CD4-positive, alpha-beta T cell (primary cell): Measurements from ENCODE around the gene MDM2. TPM values are rescaled to one million over a fixed set of nuclear protein-coding genes. Genes with fewer than 3 reads are reported as not detected.

ENCODE experiments used
- ATAC-seq: fragments of 200-7000 bp; cut with Tn5 transposase; one replicate; pipeline ENCODE4 v1.10.0; 2022; ENCODE audit warnings: mild to moderate bottlenecking; ENCODE audit not compliant: poor library complexity
- CTCF ChIA-PET: fragments of 350-600 bp; sonication (Branson Sonifier 250); formaldehyde crosslinking; loops from one replicate; lab custom pipeline; 2021; ENCODE audit warnings: antibody characterized with exemption, inconsistent platforms; lab: Charles Lee
- POLR2A ChIA-PET: fragments of 350-600 bp; sonication (Branson Sonifier 250); formaldehyde crosslinking; loops from one replicate; lab custom pipeline; 2021; ENCODE audit warnings: antibody characterized with exemption, inconsistent platforms; lab: Charles Lee
- DNase-seq, 14 experiments: peaks; one replicate each; pipeline ENCODE4 v3.0.0-alpha.2; 2013 to 2020; ENCODE audit warnings: mixed read lengths in 2 of 14
- H3K27ac ChIP-seq, 2 donors: one replicate each; pipeline versions ENCODE4 v1.5.1 to v1.7.0; 2013; ENCODE audit warnings: low read length in 2 of 2, low read depth in 1 of 2, mild to moderate bottlenecking in 1 of 2
- H3K27me3 ChIP-seq, 2 experiments: 1 replicate in 1 of 2; 2 replicates in 1 of 2; pipeline versions ENCODE4 v1.6.1 to v1.7.0; 2013; ENCODE audit warnings: low read length in 2 of 2, control low read depth in 1 of 2, mild to moderate bottlenecking in 1 of 2, moderate library complexity in 1 of 2; ENCODE audit not compliant: insufficient read depth in 2 of 2, control insufficient read depth in 1 of 2
- H3K36me3 ChIP-seq: one replicate; pipeline ENCODE4 v1.6.1; 2013; ENCODE audit warnings: low read length, control low read depth; ENCODE audit not compliant: insufficient read depth
- H3K4me1 ChIP-seq: one replicate; pipeline ENCODE4 v1.6.1; 2013; ENCODE audit warnings: low read length, control low read depth; ENCODE audit not compliant: insufficient read depth
- H3K4me3 ChIP-seq: one replicate; pipeline ENCODE4 v1.5.1; 2013; ENCODE audit warnings: mild to moderate bottlenecking, low read length, moderate library complexity
- H3K9me3 ChIP-seq, 2 experiments: 1 replicate in 1 of 2; 2 replicates in 1 of 2; pipeline versions ENCODE4 v1.6.1 to v1.7.0; 2013; ENCODE audit warnings: low read length in 2 of 2, mild to moderate bottlenecking in 2 of 2, control low read depth in 1 of 2, moderate library complexity in 1 of 2; ENCODE audit not compliant: control insufficient read depth in 1 of 2, insufficient read depth in 1 of 2
- H3K27ac Mint-ChIP-seq: one replicate; pipeline ENCODE4 v1.8.0; 2020; ENCODE audit warnings: mixed read lengths
- H3K27me3 Mint-ChIP-seq: one replicate; pipeline ENCODE4 v1.8.0; 2021; ENCODE audit warnings: mixed read lengths
- H3K36me3 Mint-ChIP-seq: one replicate; pipeline ENCODE4 v1.8.0; 2021; ENCODE audit warnings: low read depth, mixed read lengths
- H3K4me1 Mint-ChIP-seq: one replicate; pipeline ENCODE4 v1.8.0; 2021; ENCODE audit warnings: low read depth, mixed read lengths
- H3K4me3 Mint-ChIP-seq: one replicate; pipeline ENCODE4 v1.8.0; 2020; ENCODE audit warnings: mild to moderate bottlenecking, mixed read lengths
- H3K9me3 Mint-ChIP-seq: one replicate; pipeline ENCODE4 v1.8.0; 2020; ENCODE audit warnings: mixed read lengths
- CTCF ChIP-seq: fragments of 200-600 bp; IDR thresholded peaks from one replicate; pipeline ENCODE4 v1.8.0; 2022; ENCODE audit warnings: antibody characterized with exemption, mild to moderate bottlenecking
- intact Hi-C, 2 experiments: fragments of 100-400 bp; cut with DNase I in 1 of 2; cut with micrococcal nuclease in 1 of 2; formaldehyde crosslinking; loops; one replicate each; pipeline versions ENCODE4 v1.15.1 to v1.9.0; 2023 to 2025; cut with DNase I, micrococcal nuclease
- total RNA-seq, 174 experiments: library from RNA in 2 of 174; stranded (reverse) in 2 of 174; gene quantifications; one replicate each; pipeline ENCODE4 v1.2.3 and lab custom pipeline; 2021 to 2026

MDM2 gene
- total RNA-seq, 2 experiments from 2014 or later: 90.8 TPM

- no peak overlapping the region for H3K27ac Mint-ChIP-seq
- no peaks in the 10 kb centered on the region for H3K27me3 Mint-ChIP-seq
- no peaks in the 10 kb centered on the region for H3K9me3 ChIP-seq
- CTCF ChIA-PET: no interaction called here
- POLR2A ChIA-PET: interaction anchor here (0.7 kb wide), 1 partner anchor 30 kb away, joined by 3 read pairs; the partner anchor contains the start of gene MDM2
- no peaks in the 10 kb centered on the region for H3K27me3 ChIP-seq
- H3K4me3 Mint-ChIP-seq: no peak overlapping the region
- intact Hi-C loops: no loop called here
- ATAC-seq (no peak), DNase-seq (no peak)
- H3K36me3 Mint-ChIP-seq: no peaks in the 10 kb centered on the region
- H3K4me3 ChIP-seq: no peak overlapping the region
- TF ChIP-seq CTCF: no peak
- peaks cover 10% of the 10 kb centered on the region for H3K4me1 ChIP-seq
- H3K36me3 ChIP-seq: no peaks in the 10 kb centered on the region
- no peaks in the 10 kb centered on the region for H3K9me3 Mint-ChIP-seq
- peaks cover 21% of the 10 kb centered on the region for H3K4me1 Mint-ChIP-seq
- no peak overlapping the region for H3K27ac ChIP-seq
Observed at GRCh38 chr12:68776976-68777610, 30.9 kb upstream of the MDM2 start.

- intact Hi-C loops: no loop called here
- Mint-ChIP-seq H3K9me3 (no peaks in the 10 kb centered on the region), H3K27me3 (no peaks in the 10 kb centered on the region), H3K4me3 (no peak overlapping the region), H3K36me3 (no peaks in the 10 kb centered on the region), H3K27ac (no peak overlapping the region), H3K4me1 (no peaks in the 10 kb centered on the region)
- no peaks in the 10 kb centered on the region for H3K9me3 ChIP-seq
- no peaks in the 10 kb centered on the region for H3K27me3 ChIP-seq
- no peak for ATAC-seq
- no peak overlapping the region for H3K27ac ChIP-seq
- no peak for TF ChIP-seq CTCF
- ChIA-PET POLR2A (no interaction called here), CTCF (no interaction called here)
- no peak for DNase-seq
- no peak overlapping the region for H3K4me3 ChIP-seq
- H3K4me1 ChIP-seq: no peaks in the 10 kb centered on the region
- no peaks in the 10 kb centered on the region for H3K36me3 ChIP-seq
Observed at GRCh38 chr12:68779280-68779679, 28.7 kb upstream of the MDM2 start.

- no peaks in the 10 kb centered on the region for H3K9me3 Mint-ChIP-seq
- no peak for ATAC-seq
- H3K4me1 ChIP-seq: no peaks in the 10 kb centered on the region
- H3K27ac Mint-ChIP-seq: no peak overlapping the region
- ChIA-PET POLR2A (no interaction called here), CTCF (no interaction called here)
- no peak for TF ChIP-seq CTCF
- intact Hi-C loops: no loop called here
- no peak overlapping the region for H3K4me3 Mint-ChIP-seq
- no peaks in the 10 kb centered on the region for H3K27me3 ChIP-seq
- no peaks in the 10 kb centered on the region for H3K27me3 Mint-ChIP-seq
- no peak overlapping the region for H3K27ac ChIP-seq
- H3K9me3 ChIP-seq: no peaks in the 10 kb centered on the region
- DNase-seq: no peak
- H3K4me3 ChIP-seq: no peak overlapping the region
- no peaks in the 10 kb centered on the region for H3K36me3 Mint-ChIP-seq
- H3K36me3 ChIP-seq: no peaks in the 10 kb centered on the region
- H3K4me1 Mint-ChIP-seq: no peaks in the 10 kb centered on the region
Observed at GRCh38 chr12:68780731-68781130, 27.2 kb upstream of the MDM2 start.
